H9 (cell line): ENCODE measurements around the gene RINT1. TPM values are rescaled to one million over a fixed set of nuclear protein-coding genes. Genes with fewer than 3 reads are reported as not detected.

ENCODE experiments used
- DNase-seq: peaks from one replicate; pipeline ENCODE4 v3.0.0-alpha.2; 2017
- H2AFZ ChIP-seq: one replicate; pipeline ENCODE4 v1.6.1; 2013; ENCODE audit warnings: mild to moderate bottlenecking, low read length, control low read depth, moderate library complexity
- H2AK5ac ChIP-seq: 2 replicates; pipeline ENCODE4 v1.6.1; 2013; ENCODE audit warnings: low read length, control low read depth, mixed read lengths; ENCODE audit not compliant: insufficient read length
- H2BK120ac ChIP-seq: one replicate; pipeline ENCODE4 v1.6.1; 2013; ENCODE audit warnings: low read depth, mild to moderate bottlenecking, low read length, control low read depth, inconsistent platforms; ENCODE audit not compliant: poor library complexity, severe bottlenecking
- H2BK12ac ChIP-seq: 2 replicates; pipeline ENCODE4 v1.6.1; 2013; ENCODE audit warnings: low read length, control low read depth, mixed read lengths, low read depth; ENCODE audit not compliant: insufficient read length
- H2BK15ac ChIP-seq: 2 replicates; pipeline ENCODE4 v1.6.1; 2013; ENCODE audit warnings: low read depth, low read length, control low read depth
- H2BK20ac ChIP-seq: one replicate; pipeline ENCODE4 v1.6.1; 2013; ENCODE audit warnings: low read depth, mild to moderate bottlenecking, low read length, control low read depth, inconsistent platforms; ENCODE audit not compliant: poor library complexity, severe bottlenecking
- H2BK5ac ChIP-seq: 2 replicates; pipeline ENCODE4 v1.6.1; 2013; ENCODE audit warnings: low read length, control low read depth, mixed read lengths; ENCODE audit not compliant: insufficient read length
- H3K14ac ChIP-seq: 2 replicates; pipeline ENCODE4 v1.6.1; 2013; ENCODE audit warnings: low read length, control low read depth; ENCODE audit not compliant: insufficient read depth
- H3K18ac ChIP-seq: 2 replicates; pipeline ENCODE4 v1.6.1; 2013; ENCODE audit warnings: low read depth, mild to moderate bottlenecking, mixed read lengths, low read length, control low read depth; ENCODE audit not compliant: insufficient read length
- H3K23ac ChIP-seq: 2 replicates; pipeline ENCODE4 v1.6.1; 2013; ENCODE audit warnings: low read length, control low read depth, mixed read lengths, low read depth; ENCODE audit not compliant: insufficient read length
- H3K23me2 ChIP-seq: 2 replicates; pipeline ENCODE4 v1.6.1; 2013; ENCODE audit warnings: low read depth, mild to moderate bottlenecking, mixed read lengths, low read length, control low read depth; ENCODE audit not compliant: insufficient read length, poor library complexity, severe bottlenecking
- H3K27ac ChIP-seq: 2 replicates; pipeline ENCODE4 v1.5.1; 2013; ENCODE audit warnings: low read length, control low read depth, mixed read lengths, low read depth; ENCODE audit not compliant: insufficient read length
- H3K27me3 ChIP-seq: 2 replicates; pipeline ENCODE4 v1.6.1; 2013; ENCODE audit warnings: low read length, control low read depth, inconsistent platforms; ENCODE audit not compliant: insufficient read depth
- H3K4ac ChIP-seq: 2 replicates; pipeline ENCODE4 v1.6.1; 2013; ENCODE audit warnings: low read depth, mild to moderate bottlenecking, control low read depth, inconsistent platforms, low read length, moderate library complexity
- H3K4me1 ChIP-seq: 2 replicates; pipeline ENCODE4 v1.6.1; 2013; ENCODE audit warnings: low read length, control low read depth, inconsistent platforms; ENCODE audit not compliant: insufficient read depth
- H3K4me2 ChIP-seq: 2 replicates; pipeline ENCODE4 v1.6.1; 2013; ENCODE audit warnings: low read length, control low read depth, mixed read lengths; ENCODE audit not compliant: insufficient read length, insufficient read depth
- H3K56ac ChIP-seq: 2 replicates; pipeline ENCODE4 v1.6.1; 2013; ENCODE audit warnings: low read depth, mild to moderate bottlenecking, mixed read lengths, low read length, control low read depth; ENCODE audit not compliant: insufficient read length
- H3K79me1 ChIP-seq: 2 replicates; pipeline ENCODE4 v1.6.1; 2013; ENCODE audit warnings: low read depth, mild to moderate bottlenecking, moderate library complexity, low read length, control low read depth, inconsistent platforms; ENCODE audit not compliant: insufficient read depth, poor library complexity, severe bottlenecking
- H3K79me2 ChIP-seq: 2 replicates; pipeline ENCODE4 v1.6.1; 2013; ENCODE audit warnings: low read length, control low read depth, inconsistent platforms; ENCODE audit not compliant: insufficient read depth
- H3K9ac ChIP-seq: 2 replicates; pipeline ENCODE4 v1.6.1; 2013; ENCODE audit warnings: low read length, control low read depth, mixed read lengths; ENCODE audit not compliant: insufficient read length; ENCODE audit errors: extremely low read depth
- H3K9me3 ChIP-seq: one replicate; pipeline ENCODE4 v1.6.1; 2013; ENCODE audit warnings: low read depth, low read length, inconsistent platforms; ENCODE audit not compliant: control insufficient read depth
- H3T11ph ChIP-seq: one replicate; pipeline ENCODE4 v1.6.1; 2013; ENCODE audit warnings: mild to moderate bottlenecking, low read length, control low read depth, inconsistent platforms
- H4K20me1 ChIP-seq: one replicate; pipeline ENCODE4 v1.6.1; 2013; ENCODE audit not compliant: control insufficient read depth, insufficient read length, insufficient read depth
- H4K5ac ChIP-seq: 2 replicates; pipeline ENCODE4 v1.6.1; 2013; ENCODE audit warnings: low read depth, mild to moderate bottlenecking, mixed read lengths, low read length, control low read depth; ENCODE audit not compliant: insufficient read length
- H4K8ac ChIP-seq: replicated peaks from 2 replicates; pipeline ENCODE4 v1.6.1; 2013; ENCODE audit warnings: low read length, control low read depth, mixed read lengths, low read depth; ENCODE audit not compliant: insufficient read length
- H4K91ac ChIP-seq: 2 replicates; pipeline ENCODE4 v1.6.1; 2013; ENCODE audit warnings: low read depth, mild to moderate bottlenecking, moderate library complexity, mixed read lengths, low read length, control low read depth; ENCODE audit not compliant: insufficient read length
- H3K27ac Mint-ChIP-seq, 3 experiments: 2 replicates in 2 of 3; 3 replicates in 1 of 3; pipeline ENCODE4 v1.8.0; 2020 to 2021; ENCODE audit warnings: mixed read lengths in 3 of 3, mild to moderate bottlenecking in 1 of 3, moderate library complexity in 1 of 3
- H3K27me3 Mint-ChIP-seq: 2 replicates; pipeline ENCODE4 v1.8.0; 2021; ENCODE audit warnings: low read depth, mild to moderate bottlenecking, moderate library complexity, mixed read lengths
- H3K36me3 Mint-ChIP-seq, 3 experiments: 2 replicates in 2 of 3; 3 replicates in 1 of 3; pipeline ENCODE4 v1.8.0; 2020 to 2021; ENCODE audit warnings: low read depth in 3 of 3, mixed read lengths in 3 of 3; ENCODE audit not compliant: insufficient read depth in 1 of 3
- H3K4me1 Mint-ChIP-seq, 2 experiments: 2 replicates each; pipeline ENCODE4 v1.8.0; 2020; ENCODE audit warnings: mixed read lengths in 2 of 2
- H3K4me3 Mint-ChIP-seq, 2 experiments: 2 replicates in 1 of 2; 3 replicates in 1 of 2; pipeline ENCODE4 v1.8.0; 2020 to 2021; ENCODE audit warnings: mild to moderate bottlenecking in 2 of 2, mixed read lengths in 2 of 2, moderate library complexity in 1 of 2
- H3K9me3 Mint-ChIP-seq, 2 experiments: 2 replicates in 1 of 2; 3 replicates in 1 of 2; pipeline ENCODE4 v1.8.0; 2020; ENCODE audit warnings: mild to moderate bottlenecking in 2 of 2, mixed read lengths in 2 of 2, moderate library complexity in 1 of 2
- WGBS: extraction: QIAGEN DNeasy Blood & Tissue Kit; methylation state at CpG from one replicate; pipeline ENCODE4 v1.1.7; 2013; ENCODE audit warnings: missing lambda C conversion rate, low lambda C conversion rate, mixed read lengths; ENCODE audit not compliant: insufficient read length; ENCODE audit errors: extremely low coverage; 5-methylcytosine and 5-hydroxymethylcytosine counted together
- total RNA-seq: library from RNA; stranded (reverse); gene quantifications from 2 replicates; pipeline ENCODE4 v1.2.1, GENCODE V29; 2021
- TF ChIP-seq, protein P1 (sequence below): fragments of 200-600 bp; sonication (generic); conservative IDR thresholded peaks from 3 replicates; pipeline ENCODE4 v1.8.0; 2021; ENCODE audit warnings: antibody characterized with exemption, mild to moderate bottlenecking

RINT1 gene
- total RNA-seq, 1 experiment from 2014 or later = 21.5 TPM

- Histone ChIP-seq H3K79me2 (no peaks in the 10 kb centered on the region), H2BK120ac (no peak overlapping the region), H3T11ph (no peak overlapping the region), H3K9me3 (no peaks in the 10 kb centered on the region), H3K9ac (no peak overlapping the region), H3K4me2 (no peak overlapping the region), H2BK5ac (no peak overlapping the region), H3K27ac (no peak overlapping the region), H3K23ac (no peak overlapping the region), H3K18ac (no peak overlapping the region), H4K91ac (no peak overlapping the region), H2AK5ac (no peak overlapping the region), H3K27me3 (no peaks in the 10 kb centered on the region), H2BK20ac (no peak overlapping the region), H3K4me1 (peaks cover 11% of the 10 kb centered on the region; the same call in 1 of the 2 replicates), H3K56ac (no peak overlapping the region), H3K4ac (no peak overlapping the region), H4K8ac (no peak overlapping the region), H3K79me1 (no peaks in the 10 kb centered on the region), H2AFZ (no peak overlapping the region), H2BK15ac (no peak overlapping the region), H4K5ac (no peak overlapping the region), H4K20me1 (no peaks in the 10 kb centered on the region), H3K23me2 (no peaks in the 10 kb centered on the region), H2BK12ac (no peak overlapping the region), H3K14ac (no peak overlapping the region)
- WGBS = no CpG with 5 or more reads among the region's 3 CpGs
- Mint-ChIP-seq H3K4me1 (peaks cover 25 to 26% of the 10 kb centered on the region in 2 experiments), H3K27me3 (no peaks in the 10 kb centered on the region), H3K27ac (no peak overlapping the region), H3K36me3 (no peaks in the 10 kb centered on the region; a peak in 2 of 7 replicates), H3K4me3 (no peak overlapping the region), H3K9me3 (no peaks in the 10 kb centered on the region)
- no peak for DNase-seq
- TF ChIP-seq, protein P1, sequence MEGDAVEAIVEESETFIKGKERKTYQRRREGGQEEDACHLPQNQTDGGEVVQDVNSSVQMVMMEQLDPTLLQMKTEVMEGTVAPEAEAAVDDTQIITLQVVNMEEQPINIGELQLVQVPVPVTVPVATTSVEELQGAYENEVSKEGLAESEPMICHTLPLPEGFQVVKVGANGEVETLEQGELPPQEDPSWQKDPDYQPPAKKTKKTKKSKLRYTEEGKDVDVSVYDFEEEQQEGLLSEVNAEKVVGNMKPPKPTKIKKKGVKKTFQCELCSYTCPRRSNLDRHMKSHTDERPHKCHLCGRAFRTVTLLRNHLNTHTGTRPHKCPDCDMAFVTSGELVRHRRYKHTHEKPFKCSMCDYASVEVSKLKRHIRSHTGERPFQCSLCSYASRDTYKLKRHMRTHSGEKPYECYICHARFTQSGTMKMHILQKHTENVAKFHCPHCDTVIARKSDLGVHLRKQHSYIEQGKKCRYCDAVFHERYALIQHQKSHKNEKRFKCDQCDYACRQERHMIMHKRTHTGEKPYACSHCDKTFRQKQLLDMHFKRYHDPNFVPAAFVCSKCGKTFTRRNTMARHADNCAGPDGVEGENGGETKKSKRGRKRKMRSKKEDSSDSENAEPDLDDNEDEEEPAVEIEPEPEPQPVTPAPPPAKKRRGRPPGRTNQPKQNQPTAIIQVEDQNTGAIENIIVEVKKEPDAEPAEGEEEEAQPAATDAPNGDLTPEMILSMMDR = no peak
These were observed 67.5 kb downstream of the RINT1 start for GRCh38 chr7:105599551-105599950.
